GM20000 (cell line): ENCODE data around the gene CPN2.

Source experiments
- DNase-seq: peaks from one replicate; pipeline ENCODE4 v3.0.0; 2012; ENCODE audit warnings: low spot score
- TF ChIP-seq, protein P1 (sequence below): IDR thresholded peaks from 2 replicates; pipeline ENCODE4 v1.5.1; 2012; ENCODE audit warnings: mild to moderate bottlenecking, control low read depth; ENCODE audit errors: extremely low read depth, missing control alignments

The CPN2 gene

DNA sequence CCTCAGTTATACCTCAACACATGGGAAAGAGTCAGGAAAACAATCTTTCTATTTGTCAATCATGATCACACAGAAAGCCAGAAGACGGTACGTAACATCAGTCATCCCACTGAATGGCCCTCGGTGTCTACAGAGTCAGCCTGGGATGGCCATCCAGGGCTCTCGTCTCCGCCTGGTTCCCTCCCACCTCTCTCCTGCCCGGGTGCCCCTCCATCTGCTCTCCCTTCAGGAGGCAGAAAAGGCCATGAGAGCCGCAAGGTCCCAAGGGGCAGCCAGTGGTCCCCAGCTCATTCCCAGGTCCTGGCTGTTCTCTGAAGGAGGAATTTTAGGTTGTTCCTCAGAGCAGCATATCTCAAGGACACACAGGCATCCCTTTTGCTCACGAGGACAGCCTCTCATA is 22.8 kb upstream of the CPN2 start:
- DNase-seq = no peak
- TF ChIP-seq, protein P1, sequence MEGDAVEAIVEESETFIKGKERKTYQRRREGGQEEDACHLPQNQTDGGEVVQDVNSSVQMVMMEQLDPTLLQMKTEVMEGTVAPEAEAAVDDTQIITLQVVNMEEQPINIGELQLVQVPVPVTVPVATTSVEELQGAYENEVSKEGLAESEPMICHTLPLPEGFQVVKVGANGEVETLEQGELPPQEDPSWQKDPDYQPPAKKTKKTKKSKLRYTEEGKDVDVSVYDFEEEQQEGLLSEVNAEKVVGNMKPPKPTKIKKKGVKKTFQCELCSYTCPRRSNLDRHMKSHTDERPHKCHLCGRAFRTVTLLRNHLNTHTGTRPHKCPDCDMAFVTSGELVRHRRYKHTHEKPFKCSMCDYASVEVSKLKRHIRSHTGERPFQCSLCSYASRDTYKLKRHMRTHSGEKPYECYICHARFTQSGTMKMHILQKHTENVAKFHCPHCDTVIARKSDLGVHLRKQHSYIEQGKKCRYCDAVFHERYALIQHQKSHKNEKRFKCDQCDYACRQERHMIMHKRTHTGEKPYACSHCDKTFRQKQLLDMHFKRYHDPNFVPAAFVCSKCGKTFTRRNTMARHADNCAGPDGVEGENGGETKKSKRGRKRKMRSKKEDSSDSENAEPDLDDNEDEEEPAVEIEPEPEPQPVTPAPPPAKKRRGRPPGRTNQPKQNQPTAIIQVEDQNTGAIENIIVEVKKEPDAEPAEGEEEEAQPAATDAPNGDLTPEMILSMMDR = no peak

DNA sequence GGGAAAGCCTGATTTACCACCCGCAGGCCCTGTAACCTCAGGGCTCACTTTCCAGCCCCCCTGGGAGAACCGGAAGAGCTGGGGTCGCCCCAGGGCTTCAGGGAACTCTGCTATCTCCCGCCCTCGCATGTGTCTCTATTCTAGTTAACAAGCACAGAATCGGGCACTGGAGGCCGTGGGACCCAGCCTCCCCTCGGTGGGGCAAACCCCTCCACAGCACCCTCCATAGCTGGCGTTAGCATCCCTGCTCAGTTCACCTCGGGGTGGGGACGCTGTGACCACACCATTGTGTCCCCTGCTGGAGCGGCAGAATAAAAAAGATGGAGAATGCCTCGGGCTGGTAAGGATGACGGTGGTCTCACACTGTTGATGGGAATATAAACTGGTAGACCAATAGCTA is 21.9 kb upstream of the CPN2 start:
- no peak for DNase-seq
- TF ChIP-seq, protein P1 = no peak

DNA sequence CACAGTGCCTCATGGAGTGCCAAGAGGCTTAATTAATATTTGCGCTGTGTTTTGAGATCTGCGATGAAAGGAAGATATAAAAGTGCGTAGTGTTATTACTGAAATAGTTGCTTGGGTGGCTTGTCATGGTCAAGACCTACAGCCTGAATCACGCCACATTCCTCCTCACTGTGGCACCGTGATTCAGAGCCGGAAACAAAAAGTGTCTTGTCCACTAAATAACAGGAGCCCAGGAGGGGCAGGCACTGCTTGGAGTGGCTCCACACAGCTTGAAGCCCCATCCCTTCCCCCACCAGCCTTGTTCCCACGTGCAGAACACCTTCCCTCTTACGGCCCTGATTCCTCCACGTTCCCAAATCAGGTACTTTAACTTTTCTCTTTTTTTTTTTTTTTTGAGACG is 19.6 kb upstream of the CPN2 start:
- TF ChIP-seq, protein P1 = no peak
- no peak for DNase-seq

DNA sequence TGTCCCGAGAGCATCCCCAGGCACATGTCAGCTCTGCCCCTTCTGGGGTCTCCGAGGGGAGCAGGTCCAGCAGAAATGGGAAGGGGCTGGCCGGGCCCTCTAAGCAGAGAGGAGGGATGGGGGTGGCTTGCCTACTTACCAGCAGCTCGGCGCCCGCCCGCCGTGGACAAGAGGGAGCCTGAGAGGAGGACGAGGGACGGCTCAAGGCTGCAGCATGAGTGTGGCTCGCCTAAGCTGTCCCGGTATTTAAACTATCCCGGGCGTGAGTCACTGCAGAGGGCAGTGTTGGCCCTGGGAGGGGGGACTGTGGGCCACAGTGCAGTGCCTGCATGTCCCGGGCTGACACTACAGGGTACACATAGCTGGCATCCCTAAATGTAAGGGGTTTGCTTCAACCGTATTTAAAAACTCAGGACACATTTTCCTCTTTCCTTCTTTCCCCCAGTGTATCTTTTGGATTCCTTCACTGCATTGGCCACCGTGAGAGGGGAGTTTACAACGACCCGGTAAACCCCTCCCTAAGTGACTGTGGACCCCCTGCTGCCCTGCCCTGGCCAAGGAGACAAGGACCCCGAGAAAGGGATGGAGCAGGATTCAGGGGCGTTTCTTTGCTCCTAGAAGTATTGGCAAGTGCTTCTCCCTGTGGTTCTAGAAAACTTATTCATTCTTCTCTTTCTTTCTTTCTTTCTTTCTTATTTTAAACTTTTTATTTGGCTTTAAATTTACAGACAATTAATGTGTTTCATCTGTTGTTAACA is 18.6 kb upstream of the CPN2 start, which contains the start of gene LRRC15:
Gene LRRC15, minus strand, starts transcription at position 222 of the 758 bp plus-strand sequence. CDS start 8,700 bp downstream, outside the sequence.
- no peak for DNase-seq
- TF ChIP-seq, protein P1 = no peak

DNA sequence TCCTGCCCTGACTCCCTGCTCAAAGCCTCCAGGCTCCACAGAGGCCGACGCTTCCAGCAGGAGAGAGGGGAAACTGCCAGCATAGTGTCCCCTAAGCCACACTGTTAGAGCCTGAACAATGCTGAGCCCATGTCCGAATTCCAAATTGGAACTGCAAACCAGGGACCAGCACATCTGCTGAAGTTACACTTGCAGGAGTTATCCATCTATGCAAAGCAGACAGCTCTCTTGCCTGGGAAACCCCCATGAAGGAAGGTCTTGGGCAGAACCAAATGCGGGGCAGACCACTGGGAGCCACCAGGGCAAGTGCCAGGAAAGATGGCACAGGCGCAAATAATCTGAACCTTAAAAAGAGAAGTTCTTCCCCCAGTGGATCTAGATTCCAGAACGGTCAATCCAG is 17.8 kb upstream of the CPN2 start:
- TF ChIP-seq, protein P1 = no peak
- DNase-seq = no peak

DNA sequence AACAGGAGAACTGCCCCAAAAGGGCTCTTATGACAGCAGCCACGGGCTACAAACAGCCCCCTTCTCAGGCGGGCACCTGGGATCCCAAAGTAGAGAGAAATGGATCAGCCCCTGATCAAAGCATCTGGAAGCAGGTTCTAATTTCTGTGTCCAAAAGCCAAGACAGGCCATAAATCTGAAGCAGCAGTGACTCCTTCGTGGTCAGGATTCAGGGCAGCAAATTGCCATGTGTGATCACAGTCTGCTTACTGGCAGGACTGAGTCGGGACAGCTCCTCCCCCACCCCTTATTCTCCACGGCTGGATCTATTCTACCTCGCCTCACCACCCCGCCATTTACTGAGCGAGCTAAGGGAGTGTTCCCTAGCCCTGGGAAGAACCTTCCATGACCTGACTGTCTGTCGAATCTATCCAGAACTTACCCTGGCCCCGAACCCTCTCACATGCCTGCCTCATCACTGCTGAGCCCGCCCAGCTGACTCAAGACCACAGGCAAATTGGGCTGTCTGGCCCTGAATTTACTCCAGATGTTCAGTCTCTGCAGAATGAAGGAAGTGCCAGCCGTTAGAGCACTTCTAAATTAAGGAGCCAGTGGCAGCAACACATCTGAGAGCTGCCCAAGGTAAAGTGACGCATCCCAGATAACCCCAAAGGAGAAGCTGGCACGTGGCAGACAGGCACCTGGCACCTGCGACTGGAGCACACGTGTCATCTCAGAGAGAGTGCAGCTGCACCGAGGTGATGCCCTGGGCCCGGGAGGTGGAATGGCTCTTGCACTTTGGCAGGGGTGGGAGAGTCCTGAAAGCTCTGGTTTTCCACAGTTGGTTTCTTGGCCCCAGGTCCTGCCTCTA is 17.1 kb upstream of the CPN2 start:
- TF ChIP-seq, protein P1 = no peak
- no peak for DNase-seq

DNA sequence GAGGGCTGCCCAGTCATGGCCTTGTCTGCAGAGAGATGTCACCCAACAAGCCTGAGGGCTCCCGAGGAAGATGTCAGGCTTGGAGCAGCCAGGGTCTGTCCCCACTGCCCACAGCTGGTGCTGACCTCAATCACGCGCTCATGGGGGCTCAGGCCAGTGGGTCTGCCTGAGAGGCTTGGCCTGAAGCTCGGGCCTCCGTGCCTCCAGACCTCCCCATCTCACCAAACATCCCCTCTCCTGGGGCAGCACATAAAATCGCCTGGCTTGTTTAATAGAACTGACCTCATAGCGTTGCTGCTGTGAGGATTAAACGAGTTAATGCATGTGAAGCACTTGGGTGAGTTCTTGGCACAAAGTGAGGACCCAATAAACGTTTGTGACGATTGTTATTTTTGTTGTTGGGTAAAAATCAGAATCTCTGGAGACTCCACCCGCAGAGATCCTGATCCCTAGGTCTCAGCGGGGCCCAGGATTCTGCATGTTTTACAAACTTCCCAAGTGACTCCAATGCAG is 14.9 kb upstream of the CPN2 start:
- DNase-seq = no peak
- TF ChIP-seq, protein P1 = no peak
